Neural cell (in vitro differentiated cells): ENCODE results near the gene SCUBE2.

Experiments
- CTCF ChIP-seq: fragments of 450-650 bp; IDR thresholded peaks from 2 replicates; pipeline ENCODE4 v1.5.1; 2014; ENCODE audit warnings: antibody characterized with exemption, mild to moderate bottlenecking, moderate library complexity; ENCODE audit not compliant: poor library complexity, severe bottlenecking
- EZH2 ChIP-seq: fragments of 200-600, 300-800 bp; shearing (Covaris generic), sonication (generic); IDR thresholded peaks from 2 replicates; pipeline ENCODE4 v1.6.1; 2014; ENCODE audit warnings: antibody characterized with exemption, low read length, borderline replicate concordance, mild to moderate bottlenecking; ENCODE audit not compliant: insufficient read depth, poor library complexity, severe bottlenecking
- MXI1 ChIP-seq: fragments of 450-650 bp; conservative IDR thresholded peaks from 2 replicates; pipeline ENCODE4 v1.6.1; 2014; ENCODE audit warnings: antibody characterized with exemption, mild to moderate bottlenecking; ENCODE audit not compliant: poor library complexity, severe bottlenecking
- RAD21 ChIP-seq: fragments of 450-650 bp; conservative IDR thresholded peaks from 2 replicates; pipeline ENCODE4 v1.6.1; 2014; ENCODE audit warnings: antibody characterized with exemption, mild to moderate bottlenecking, moderate library complexity

- TF ChIP-seq CTCF, result no peak
- TF ChIP-seq EZH2, result no peak
- TF ChIP-seq MXI1, result no peak
- TF ChIP-seq RAD21, result no peak
Measured at GRCh38 chr11:9081153-9081552, 10.2 kb downstream of the SCUBE2 start.
